Measurements from ENCODE around the gene VWA3B. TPM values are rescaled to one million over a fixed set of nuclear protein-coding genes. Genes with fewer than 3 reads are reported as not detected.
A peak's percentile ranks its signal among the peaks of the same experiment; 100 is the strongest.
"Not testable (repeated sequence)": the region's sequence is repeated elsewhere in the genome, so short reads cannot be mapped to it uniquely, and the experiment has no call there.

The VWA3B gene
- total RNA-seq, 1 donor from 2014 or later, result not detected

- H3K4me3 ChIP-seq (ENCODE audit: low read depth, low read length), result no peak overlapping the region
- FAIRE-seq, result no peak
Observed at GRCh38 chr2:98252038-98252773, 165.2 kb downstream of the VWA3B start.

GRCh38 chr2:98253461-98254070 is 166.6 kb downstream of the VWA3B start:
- TF ChIP-seq, protein P1, sequence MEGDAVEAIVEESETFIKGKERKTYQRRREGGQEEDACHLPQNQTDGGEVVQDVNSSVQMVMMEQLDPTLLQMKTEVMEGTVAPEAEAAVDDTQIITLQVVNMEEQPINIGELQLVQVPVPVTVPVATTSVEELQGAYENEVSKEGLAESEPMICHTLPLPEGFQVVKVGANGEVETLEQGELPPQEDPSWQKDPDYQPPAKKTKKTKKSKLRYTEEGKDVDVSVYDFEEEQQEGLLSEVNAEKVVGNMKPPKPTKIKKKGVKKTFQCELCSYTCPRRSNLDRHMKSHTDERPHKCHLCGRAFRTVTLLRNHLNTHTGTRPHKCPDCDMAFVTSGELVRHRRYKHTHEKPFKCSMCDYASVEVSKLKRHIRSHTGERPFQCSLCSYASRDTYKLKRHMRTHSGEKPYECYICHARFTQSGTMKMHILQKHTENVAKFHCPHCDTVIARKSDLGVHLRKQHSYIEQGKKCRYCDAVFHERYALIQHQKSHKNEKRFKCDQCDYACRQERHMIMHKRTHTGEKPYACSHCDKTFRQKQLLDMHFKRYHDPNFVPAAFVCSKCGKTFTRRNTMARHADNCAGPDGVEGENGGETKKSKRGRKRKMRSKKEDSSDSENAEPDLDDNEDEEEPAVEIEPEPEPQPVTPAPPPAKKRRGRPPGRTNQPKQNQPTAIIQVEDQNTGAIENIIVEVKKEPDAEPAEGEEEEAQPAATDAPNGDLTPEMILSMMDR (IDR thresholded peaks at IDR 0.05; ENCODE audit: insufficient read depth, low read length, severe bottlenecking), result no peak
- FAIRE-seq, result no peak
- no peaks in the 10 kb centered on the region for H3K36me3 ChIP-seq (ENCODE audit: control insufficient read depth, insufficient read depth, low read length)
- DNase-seq (ENCODE audit: low read depth), result peak; percentile 4
- H3K4me3 ChIP-seq (ENCODE audit: low read depth, low read length), result no peak overlapping the region
- H3K27me3 ChIP-seq (ENCODE audit: control insufficient read depth, insufficient read depth, low read length), result no peaks in the 10 kb centered on the region

More at GRCh38 chr2:98252038-98252773, 165.2 kb downstream of the VWA3B start:
- H3K36me3 ChIP-seq (ENCODE audit: control insufficient read depth, insufficient read depth, low read length), result no peaks in the 10 kb centered on the region
- TF ChIP-seq, protein P1 (IDR thresholded peaks at IDR 0.05; ENCODE audit: insufficient read depth, low read length, severe bottlenecking), result no peak
- no peaks in the 10 kb centered on the region for H3K27me3 ChIP-seq (ENCODE audit: control insufficient read depth, insufficient read depth, low read length)
- no peak for DNase-seq (ENCODE audit: low read depth)

GRCh38 chr2:98254504-98255059 is 167.6 kb downstream of the VWA3B start:
- FAIRE-seq (no peak), DNase-seq (ENCODE audit: low read depth) (no peak)
- TF ChIP-seq, protein P1 (IDR thresholded peaks at IDR 0.05; ENCODE audit: insufficient read depth, low read length, severe bottlenecking), result no peak
- Histone ChIP-seq H3K4me3 (ENCODE audit: low read depth, low read length) (no peak overlapping the region), H3K36me3 (ENCODE audit: control insufficient read depth, insufficient read depth, low read length) (no peaks in the 10 kb centered on the region), H3K27me3 (ENCODE audit: control insufficient read depth, insufficient read depth, low read length) (no peaks in the 10 kb centered on the region)

DNA sequence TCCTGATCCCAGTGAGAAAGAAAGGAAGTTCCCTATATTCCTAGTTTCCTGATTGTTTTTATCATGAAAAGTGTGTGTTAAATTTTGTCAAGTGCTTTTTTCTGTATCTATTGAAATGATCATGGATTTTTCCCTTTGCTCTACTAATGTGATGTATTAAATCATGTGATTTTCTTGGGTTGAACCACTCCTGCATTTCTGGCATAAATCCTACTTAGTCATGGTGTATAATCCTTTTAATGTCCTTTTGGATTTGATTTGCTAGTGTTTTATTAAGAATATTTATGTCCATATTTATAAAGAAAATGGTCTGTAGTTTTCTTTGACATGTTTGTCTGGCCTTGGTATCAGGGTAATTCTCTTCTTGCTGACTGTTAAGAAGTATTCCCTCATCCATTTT is 171.9 kb downstream of the VWA3B start:
- no peak for DNase-seq (ENCODE audit: low read depth)
- no peaks in the 10 kb centered on the region for H3K36me3 ChIP-seq (ENCODE audit: control insufficient read depth, insufficient read depth, low read length)
- H3K4me3 ChIP-seq (ENCODE audit: low read depth, low read length), result no peak overlapping the region
- TF ChIP-seq, protein P1 (IDR thresholded peaks at IDR 0.05; ENCODE audit: insufficient read depth, low read length, severe bottlenecking), result no peak
- FAIRE-seq, result no peak
- no peaks in the 10 kb centered on the region for H3K27me3 ChIP-seq (ENCODE audit: control insufficient read depth, insufficient read depth, low read length)

DNA sequence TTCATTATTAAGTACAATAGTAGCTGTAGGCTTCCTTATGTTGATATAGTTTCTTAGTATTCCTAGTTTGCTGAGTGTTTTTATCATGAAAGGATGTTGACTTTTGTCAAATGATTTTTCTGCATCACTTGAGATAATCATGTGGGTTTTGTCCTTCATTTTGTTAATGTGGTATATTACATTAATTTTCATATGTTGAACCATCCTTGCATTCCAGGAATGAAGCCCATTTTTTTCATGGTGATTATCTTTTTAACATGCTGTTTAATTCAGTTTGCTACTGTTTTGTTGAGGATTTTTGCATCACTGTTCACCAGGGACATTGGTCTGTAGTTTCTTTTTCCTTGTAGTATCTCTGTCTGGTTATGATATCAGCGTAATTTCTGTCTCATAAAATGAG is 176.4 kb downstream of the VWA3B start:
- Histone ChIP-seq H3K27me3 (ENCODE audit: control insufficient read depth, insufficient read depth, low read length) (no peaks in the 10 kb centered on the region), H3K4me3 (ENCODE audit: low read depth, low read length) (no peak overlapping the region), H3K36me3 (ENCODE audit: control insufficient read depth, insufficient read depth, low read length) (no peaks in the 10 kb centered on the region)
- no peak for FAIRE-seq
- no peak for DNase-seq (ENCODE audit: low read depth)
- TF ChIP-seq, protein P1 (IDR thresholded peaks at IDR 0.05; ENCODE audit: insufficient read depth, low read length, severe bottlenecking), result no peak

GRCh38 chr2:98268225-98268624 is 181.3 kb downstream of the VWA3B start:
- not testable (repeated sequence) for FAIRE-seq; H3K4me3 ChIP-seq (ENCODE audit: low read depth, low read length); H3K27me3 ChIP-seq (ENCODE audit: control insufficient read depth, insufficient read depth, low read length); DNase-seq (ENCODE audit: low read depth); H3K36me3 ChIP-seq (ENCODE audit: control insufficient read depth, insufficient read depth, low read length)

All from bronchial epithelial cell (primary cell).